GM12891 (cell line): ENCODE measurements around the gene IRX4.

Experiments
- PAX5 ChIP-seq: IDR thresholded peaks from 2 replicates; pipeline ENCODE4 v1.6.1; 2011; ENCODE audit warnings: low read length, moderate library complexity, mild to moderate bottlenecking; ENCODE audit not compliant: insufficient read depth, severe bottlenecking
- POLR2A ChIP-seq: IDR thresholded peaks from 2 replicates; pipeline ENCODE4 v1.6.1; 2011; ENCODE audit warnings: low read depth, low read length, control low read depth
- POLR2AphosphoS5 ChIP-seq: IDR thresholded peaks from 2 replicates; pipeline ENCODE4 v1.6.1; 2011; ENCODE audit warnings: low read depth, low read length, control low read depth
- SPI1 ChIP-seq: IDR thresholded peaks from 2 replicates; pipeline ENCODE4 v1.6.1; 2011; ENCODE audit warnings: low read depth, low read length, control low read depth
- TAF1 ChIP-seq: IDR thresholded peaks from 2 replicates; pipeline ENCODE4 v1.6.1; 2011; ENCODE audit warnings: low read depth, low read length, control low read depth

DNA sequence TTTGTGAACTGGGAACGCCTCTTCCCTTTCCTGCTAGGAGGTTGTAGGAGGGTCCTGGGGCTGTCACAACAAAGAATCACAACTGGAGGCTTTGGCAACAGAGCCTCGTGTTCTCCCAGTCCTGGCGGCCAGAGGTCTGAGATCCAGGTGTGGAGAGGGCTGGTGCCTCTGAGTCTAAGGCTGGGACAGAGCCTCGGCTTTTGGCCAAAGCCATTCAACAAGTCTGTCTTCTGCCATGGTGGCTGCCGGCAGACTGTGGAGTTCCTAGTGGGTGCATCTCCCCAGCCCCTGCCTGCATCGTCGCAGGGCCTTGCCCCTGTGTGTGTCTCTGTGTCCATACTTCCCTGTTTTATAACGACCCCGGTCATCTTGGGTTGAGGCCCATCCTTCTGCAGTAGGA is 9.5 kb upstream of the IRX4 start:
- TF ChIP-seq POLR2A (no peak), POLR2AphosphoS5 (no peak), TAF1 (no peak), PAX5 (no peak), SPI1 (no peak)
